GM21528 (cell line): ENCODE measurements around the gene MKRN2OS.

Experiments used
- ATAC-seq: cut with Tn5 transposase; IDR thresholded peaks from one replicate; pipeline ENCODE4 v1.9.1; 2021; ENCODE audit warnings: mild to moderate bottlenecking, moderate library complexity; ENCODE audit not compliant: unreplicated experiment, low FRiP score

MKRN2OS gene

GRCh38 chr3:12516873-12517272 is 28.4 kb downstream of the MKRN2OS start:
- no peak for ATAC-seq

- ATAC-seq: no peak
These were observed 29.7 kb downstream of the MKRN2OS start for GRCh38 chr3:12515631-12516030.

- no peak for ATAC-seq
These were observed 31.4 kb downstream of the MKRN2OS start for GRCh38 chr3:12513694-12514446.

GRCh38 chr3:12512534-12513118 is 32.7 kb downstream of the MKRN2OS start:
- ATAC-seq: no peak

- no peak for ATAC-seq
These were observed 35.8 kb downstream of the MKRN2OS start for GRCh38 chr3:12509466-12509865.

- no peak for ATAC-seq
These were observed 37.0 kb downstream of the MKRN2OS start for GRCh38 chr3:12508291-12508700.

GRCh38 chr3:12507591-12508281 is 37.6 kb downstream of the MKRN2OS start:
- ATAC-seq: no peak

GRCh38 chr3:12506201-12506709 is 39.0 kb downstream of the MKRN2OS start:
- no peak for ATAC-seq

GRCh38 chr3:12503126-12503957 is 42.0 kb downstream of the MKRN2OS start:
- no peak for ATAC-seq

GRCh38 chr3:12501360-12502020 is 43.8 kb downstream of the MKRN2OS start:
- ATAC-seq: no peak

GRCh38 chr3:12499474-12499873 is 45.8 kb downstream of the MKRN2OS start:
- no peak for ATAC-seq

- ATAC-seq: no peak
These were observed 48.9 kb downstream of the MKRN2OS start for GRCh38 chr3:12496453-12496761.

GRCh38 chr3:12495749-12496452 is 49.4 kb downstream of the MKRN2OS start:
- ATAC-seq: no peak

- ATAC-seq: no peak
These were observed 54.8 kb downstream of the MKRN2OS start for GRCh38 chr3:12490547-12490946.

GRCh38 chr3:12489832-12490231 is 55.5 kb downstream of the MKRN2OS start:
- ATAC-seq: no peak
